ENCODE data around the gene DCXR.

Gene DCXR

DNA sequence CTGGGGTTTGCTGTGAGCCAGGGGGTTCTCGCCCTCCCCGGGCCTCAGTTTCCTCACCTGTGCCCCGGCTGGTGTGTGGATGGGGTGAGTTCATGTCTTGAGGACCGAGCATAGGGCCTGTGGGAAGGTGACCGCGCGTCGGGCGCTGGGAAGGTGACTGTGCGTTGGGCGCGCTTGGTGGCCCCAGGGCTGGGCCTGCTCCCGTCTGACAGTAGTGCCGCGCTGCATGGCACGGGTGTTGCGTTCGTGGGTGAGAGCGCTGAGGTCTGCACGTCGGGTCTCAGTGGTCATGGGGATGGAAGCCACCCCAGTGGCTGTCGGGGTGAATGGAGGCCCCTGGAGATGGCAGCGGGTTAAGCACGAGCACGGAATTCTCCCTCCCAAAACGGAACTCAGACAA, 50.9 kb downstream of the DCXR start (continued):
- no peak for TF ChIP-seq REPIN1 (tag by site-specific recombination; IDR thresholded peaks at IDR 0.05; ENCODE audit: low read depth)
